ENCODE data around the gene ELP5. TPM values are rescaled to one million over a fixed set of nuclear protein-coding genes. Genes with fewer than 3 reads are reported as not detected.
A peak's percentile ranks its signal among the peaks of the same experiment; 100 is the strongest.

ELP5 gene
- total RNA-seq, 1 donor: 21.7 TPM

- H3K36me3 ChIP-seq (ENCODE audit: insufficient read depth, low read length): no peaks in the 10 kb centered on the region
- peak; percentile 91 for TF ChIP-seq CTCF (IDR thresholded peaks at IDR 0.05; ENCODE audit: extremely low read depth, low read depth, low read length)
- peaks cover 37% of the 10 kb centered on the region for H3K27me3 ChIP-seq (ENCODE audit: insufficient read depth, low read length)
- H3K4me2 ChIP-seq (ENCODE audit: insufficient read depth, low read length): peak overlapping the region; percentile 85
- peak overlapping the region; percentile 65 for H3K4me3 ChIP-seq (ENCODE audit: insufficient read depth, low read length)
- H2AFZ ChIP-seq (ENCODE audit: low read length): peak overlapping the region; percentile 53
- no peaks in the 10 kb centered on the region for H4K20me1 ChIP-seq (ENCODE audit: insufficient read depth, low read length)
- peak; percentile 98 for DNase-seq (ENCODE audit: insufficient read length, low spot score, missing footprints)
- H3K9me3 ChIP-seq (ENCODE audit: low read depth, low read length): no peaks in the 10 kb centered on the region
- H3K79me2 ChIP-seq (ENCODE audit: insufficient read depth, low read length): no peaks in the 10 kb centered on the region
- peak overlapping the region; percentile 67 for H3K27ac ChIP-seq (ENCODE audit: low read depth, low read length)
- peaks cover 9% of the 10 kb centered on the region for H3K4me1 ChIP-seq (ENCODE audit: insufficient read depth, low read length)
Measured at GRCh38 chr17:7280519-7281073, 28.6 kb downstream of the ELP5 start.

DNA sequence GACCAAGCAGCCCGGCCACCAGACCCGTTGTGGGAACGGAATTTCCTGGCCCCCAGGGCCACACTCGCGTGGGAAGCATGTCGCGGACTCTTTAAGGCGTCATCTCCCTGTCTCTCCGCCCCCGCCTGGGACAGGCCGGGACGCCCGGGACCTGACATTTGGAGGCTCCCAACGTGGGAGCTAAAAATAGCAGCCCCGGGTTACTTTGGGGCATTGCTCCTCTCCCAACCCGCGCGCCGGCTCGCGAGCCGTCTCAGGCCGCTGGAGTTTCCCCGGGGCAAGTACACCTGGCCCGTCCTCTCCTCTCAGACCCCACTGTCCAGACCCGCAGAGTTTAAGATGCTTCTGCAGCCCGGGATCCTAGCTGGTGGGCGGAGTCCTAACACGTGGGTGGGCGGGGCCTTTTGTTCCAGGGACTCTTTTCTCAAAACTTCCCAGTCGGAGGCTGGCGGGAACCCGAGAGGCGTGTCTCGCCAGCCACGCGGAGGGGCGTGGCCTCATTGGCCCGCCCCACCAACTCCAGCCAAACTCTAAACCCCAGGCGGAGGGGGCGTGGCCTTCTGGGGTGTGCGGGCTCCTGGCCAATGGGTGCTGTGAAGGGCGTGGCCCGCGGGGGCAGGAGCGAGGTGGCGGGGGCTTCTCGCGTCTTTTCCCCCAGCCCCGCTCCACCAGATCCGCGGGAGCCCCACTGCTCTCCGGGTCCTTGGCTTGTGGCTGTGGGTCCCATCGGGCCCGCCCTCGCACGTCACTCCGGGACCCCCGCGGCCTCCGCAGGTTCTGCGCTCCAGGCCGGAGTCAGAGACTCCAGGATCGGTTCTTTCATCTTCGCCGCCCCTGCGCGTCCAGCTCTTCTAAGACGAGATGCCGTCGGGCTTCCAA lies 29.3 kb downstream of the ELP5 start, which contains the start of gene SLC2A4:
TSS of gene SLC2A4 (plus strand) at position 645 of the 879 bp plus-strand sequence. CDS start at position 862, 217 bp downstream.
- peak within 1 kb of the TSS; percentile 67 for H3K27ac ChIP-seq (ENCODE audit: low read depth, low read length)

DNA sequence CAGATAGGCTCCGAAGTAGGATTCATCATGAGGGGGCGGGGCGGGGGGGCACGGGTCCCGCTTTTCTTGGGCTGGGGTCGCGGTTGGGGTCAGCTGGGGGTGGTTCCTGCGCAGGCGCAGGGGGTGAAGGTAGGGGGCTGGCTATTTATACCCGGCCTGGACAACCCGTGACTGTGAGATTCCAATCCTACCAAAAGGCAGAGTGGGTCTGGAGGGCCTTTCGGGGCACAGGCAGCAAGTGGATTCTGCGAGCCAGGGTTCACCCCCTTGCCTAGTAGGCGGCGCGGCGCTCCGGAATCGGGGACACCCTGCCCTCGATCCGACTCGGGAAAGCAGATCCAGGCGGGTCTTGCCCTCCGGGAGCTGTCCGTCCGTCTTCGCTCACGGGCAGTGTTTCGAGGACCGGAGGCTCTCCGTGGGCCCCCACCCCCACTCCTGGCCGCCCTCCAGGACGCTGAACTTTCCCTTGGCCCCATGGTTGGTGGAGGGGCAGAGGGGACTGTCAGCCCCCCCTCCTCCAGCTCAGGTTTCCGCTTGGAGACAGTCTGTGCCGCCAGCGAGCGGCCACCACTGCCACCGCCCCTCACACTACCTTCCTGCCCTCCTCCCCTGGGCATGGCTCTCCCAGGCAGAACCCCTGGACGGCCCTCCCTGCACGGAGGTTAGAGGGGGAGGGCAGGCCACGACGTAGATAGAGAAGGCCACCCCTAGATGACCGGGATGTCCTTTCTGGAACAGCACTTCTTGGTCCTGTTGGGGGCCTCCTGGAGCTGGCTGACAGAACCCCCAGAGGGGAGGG lies 30.1 kb downstream of the ELP5 start:
- H3K4me3 ChIP-seq (ENCODE audit: insufficient read depth, low read length): peak overlapping the region; percentile 65
- TF ChIP-seq CTCF (IDR thresholded peaks at IDR 0.05; ENCODE audit: extremely low read depth, low read depth, low read length): no peak
- no peak overlapping the region for H2AFZ ChIP-seq (ENCODE audit: low read length)
- H3K9me3 ChIP-seq (ENCODE audit: low read depth, low read length): no peaks in the 10 kb centered on the region
- H3K4me1 ChIP-seq (ENCODE audit: insufficient read depth, low read length): peaks cover 9% of the 10 kb centered on the region
- H3K4me2 ChIP-seq (ENCODE audit: insufficient read depth, low read length): peak overlapping the region; percentile 85
- no peaks in the 10 kb centered on the region for H4K20me1 ChIP-seq (ENCODE audit: insufficient read depth, low read length)
- H3K79me2 ChIP-seq (ENCODE audit: insufficient read depth, low read length): no peaks in the 10 kb centered on the region
- H3K27me3 ChIP-seq (ENCODE audit: insufficient read depth, low read length): peaks cover 37% of the 10 kb centered on the region
- no peaks in the 10 kb centered on the region for H3K36me3 ChIP-seq (ENCODE audit: insufficient read depth, low read length)
- H3K27ac ChIP-seq (ENCODE audit: low read depth, low read length): no peak overlapping the region
- peak; percentile 72 for DNase-seq (ENCODE audit: insufficient read length, low spot score, missing footprints)

More for the DNA sequence above, 29.3 kb downstream of the ELP5 start, which contains the start of gene SLC2A4:
- peak within 1 kb of the TSS; percentile 53 for H2AFZ ChIP-seq (ENCODE audit: low read length)
- H3K36me3 ChIP-seq (ENCODE audit: insufficient read depth, low read length): no peaks in the 10 kb centered on the region
- no peak for TF ChIP-seq CTCF (IDR thresholded peaks at IDR 0.05; ENCODE audit: extremely low read depth, low read depth, low read length)
- peak; percentile 99 for DNase-seq (ENCODE audit: insufficient read length, low spot score, missing footprints)
- peaks cover 9% of the 10 kb centered on the region for H3K4me1 ChIP-seq (ENCODE audit: insufficient read depth, low read length)
- H4K20me1 ChIP-seq (ENCODE audit: insufficient read depth, low read length): no peaks in the 10 kb centered on the region
- H3K4me2 ChIP-seq (ENCODE audit: insufficient read depth, low read length): peak within 1 kb of the TSS; percentile 85
- H3K27me3 ChIP-seq (ENCODE audit: insufficient read depth, low read length): peaks cover 37% of the 10 kb centered on the region
- peak within 1 kb of the TSS; percentile 65 for H3K4me3 ChIP-seq (ENCODE audit: insufficient read depth, low read length)
- no peaks in the 10 kb centered on the region for H3K9me3 ChIP-seq (ENCODE audit: low read depth, low read length)
- no peaks in the 10 kb centered on the region for H3K79me2 ChIP-seq (ENCODE audit: insufficient read depth, low read length)

Data from osteoblast (primary cell).